GM23338 (cell line): ENCODE data around the gene CYTIP. TPM values are rescaled to one million over a fixed set of nuclear protein-coding genes. Genes with fewer than 3 reads are reported as not detected.
"Not testable (repeated sequence)": the region's sequence is repeated elsewhere in the genome, so short reads cannot be mapped to it uniquely, and the experiment has no call there.

Experiments used
- ATAC-seq: fragments of 200-7000 bp; cut with Tn5 transposase; 3 replicates; pipeline ENCODE4 v1.9.1; 2020
- DNase-seq: peaks from one replicate; pipeline ENCODE4 v3.0.0-alpha.2; 2015; ENCODE audit warnings: low spot score
- H2AFZ ChIP-seq: fragments of 200-600 bp; sonication (generic); 2 replicates; pipeline ENCODE4 v1.8.0; 2016; ENCODE audit warnings: antibody characterized with exemption, mild to moderate bottlenecking, moderate library complexity
- H3F3A ChIP-seq: fragments of 200-600 bp; sonication (generic); replicated peaks from 2 replicates; pipeline ENCODE4 v1.8.0; 2017; ENCODE audit warnings: antibody characterized with exemption, mixed run types, low read depth
- H3K27ac ChIP-seq: fragments of 200-600 bp; sonication (generic); 2 replicates; pipeline ENCODE4 v1.6.1; 2016; ENCODE audit warnings: low read depth
- H3K27me3 ChIP-seq: fragments of 200-600 bp; sonication (generic); 2 replicates; pipeline ENCODE4 v1.8.0; 2016; ENCODE audit warnings: mild to moderate bottlenecking, mixed run types, moderate library complexity; ENCODE audit not compliant: insufficient read depth
- H3K36me3 ChIP-seq: fragments of 200-600 bp; sonication (generic); 2 replicates; pipeline ENCODE4 v1.8.0; 2016; ENCODE audit warnings: mild to moderate bottlenecking; ENCODE audit not compliant: insufficient read depth
- H3K4me1 ChIP-seq: fragments of 200-600 bp; sonication (generic); 2 replicates; pipeline ENCODE4 v1.8.0; 2016; ENCODE audit warnings: mild to moderate bottlenecking, moderate library complexity; ENCODE audit not compliant: insufficient read depth
- H3K4me2 ChIP-seq: fragments of 200-600 bp; sonication (generic); 2 replicates; pipeline ENCODE4 v1.7.1; 2017; ENCODE audit warnings: mixed run types
- H3K4me3 ChIP-seq: fragments of 200-600 bp; sonication (generic); 2 replicates; pipeline ENCODE4 v1.6.1; 2016; ENCODE audit warnings: mixed run types
- H3K79me2 ChIP-seq: fragments of 200-600 bp; sonication (generic); replicated peaks from 2 replicates; pipeline ENCODE4 v1.8.0; 2017; ENCODE audit warnings: mild to moderate bottlenecking; ENCODE audit not compliant: insufficient read depth
- H3K9me2 ChIP-seq: fragments of 200-600 bp; sonication (generic); 2 replicates; pipeline ENCODE4 v1.8.0; 2017; ENCODE audit not compliant: insufficient read depth
- H4K20me1 ChIP-seq: fragments of 200-600 bp; sonication (generic); replicated peaks from 2 replicates; pipeline ENCODE4 v1.8.0; 2017; ENCODE audit warnings: mild to moderate bottlenecking; ENCODE audit not compliant: insufficient read depth
- H3K27ac Mint-ChIP-seq: 2 replicates; pipeline ENCODE4 v1.8.0; 2020; ENCODE audit warnings: inconsistent platforms, mild to moderate bottlenecking, moderate library complexity, mixed read lengths
- H3K27me3 Mint-ChIP-seq: 3 replicates; pipeline ENCODE4 v1.8.0; 2022; ENCODE audit warnings: low read depth, mild to moderate bottlenecking, moderate library complexity, mixed read lengths, inconsistent platforms; ENCODE audit not compliant: insufficient read depth, poor library complexity
- H3K36me3 Mint-ChIP-seq: 3 replicates; pipeline ENCODE4 v1.8.0; 2021; ENCODE audit warnings: low read depth, mild to moderate bottlenecking, inconsistent platforms, moderate library complexity, mixed read lengths
- H3K4me1 Mint-ChIP-seq: 3 replicates; pipeline ENCODE4 v1.8.0; 2020; ENCODE audit warnings: mild to moderate bottlenecking, inconsistent platforms, mixed read lengths
- H3K4me3 Mint-ChIP-seq: 3 replicates; pipeline ENCODE4 v1.8.0; 2021; ENCODE audit warnings: moderate library complexity, mild to moderate bottlenecking, inconsistent platforms, mixed read lengths
- H3K9me3 Mint-ChIP-seq: 3 replicates; pipeline ENCODE4 v1.8.0; 2020; ENCODE audit warnings: moderate library complexity, mild to moderate bottlenecking, inconsistent platforms, mixed read lengths
- CREB1 ChIP-seq: fragments of 250-450 bp; sonication (Bioruptor Pico); IDR thresholded peaks from 2 replicates; pipeline ENCODE4 v1.5.0; 2020; ENCODE audit warnings: low read depth, mild to moderate bottlenecking, moderate library complexity
- EZH2 ChIP-seq: fragments of 200-600 bp; sonication (generic); IDR thresholded peaks from one replicate; pipeline ENCODE4 v1.8.0; 2017; ENCODE audit warnings: antibody characterized with exemption, mild to moderate bottlenecking, low read depth; ENCODE audit not compliant: unreplicated experiment
- EZH2phosphoT487 ChIP-seq: fragments of 200-600 bp; sonication (generic); IDR thresholded peaks from one replicate; pipeline ENCODE4 v1.8.1; 2018; ENCODE audit warnings: antibody characterized with exemption; ENCODE audit not compliant: unreplicated experiment
- JUNB ChIP-seq: IDR thresholded peaks from one replicate; pipeline ENCODE4 v1.6.1; 2016; ENCODE audit warnings: antibody characterized with exemption; ENCODE audit not compliant: unreplicated experiment
- NANOG ChIP-seq: IDR thresholded peaks from 2 replicates; pipeline ENCODE4 v1.6.1; 2016; ENCODE audit warnings: antibody characterized with exemption, borderline replicate concordance
- POLR2AphosphoS5 ChIP-seq: IDR thresholded peaks from 2 replicates; pipeline ENCODE4 v1.6.1; 2016; ENCODE audit warnings: antibody characterized with exemption, low read depth
- STAT1 ChIP-seq: IDR thresholded peaks from one replicate; pipeline ENCODE4 v1.6.1; 2016; ENCODE audit warnings: antibody characterized with exemption; ENCODE audit not compliant: unreplicated experiment
- ZNF114 ChIP-seq: fragments of 250-450 bp; sonication (Bioruptor Pico); IDR thresholded peaks from 2 replicates; pipeline ENCODE4 v1.5.0; 2020; ENCODE audit warnings: mild to moderate bottlenecking, moderate library complexity
- ZNF331 ChIP-seq: fragments of 250-450 bp; sonication (Bioruptor Pico); IDR thresholded peaks from 2 replicates; pipeline ENCODE4 v1.5.0; 2020; ENCODE audit warnings: low read depth, mild to moderate bottlenecking, moderate library complexity
- polyA plus RNA-seq: library from polyadenylated mRNA; unstranded; fragments of >200 nt; fragmentation: Nextera tagmentation; extraction: Ambion mirVana; gene quantifications from 2 replicates; pipeline ENCODE4 v1.2.1, GENCODE V29; 2016
- total RNA-seq: library from RNA; depleted of rRNA; stranded (reverse); fragments of >200 nt; shearing (Covaris generic); gene quantifications from 2 replicates; pipeline ENCODE4 v1.2.3, GENCODE V29; 2014
- TF ChIP-seq, protein P1 (sequence below): IDR thresholded peaks from 2 replicates; pipeline ENCODE4 v1.6.1; 2016; ENCODE audit warnings: antibody characterized with exemption
- TF ChIP-seq, protein P2 (sequence below), 2 experiments: fragments of 200-600 bp in 1 of 2; sonication (generic) in 1 of 2; conservative IDR thresholded peaks; 2 replicates each; pipeline versions ENCODE4 v1.5.1 to v1.6.1; 2016 to 2017; ENCODE audit warnings: antibody characterized with exemption in 2 of 2, low read depth in 2 of 2, mild to moderate bottlenecking in 2 of 2, moderate library complexity in 1 of 2

The CYTIP gene
- total and polyA plus RNA-seq, 2 experiments from 2014 or later, result not detected

DNA sequence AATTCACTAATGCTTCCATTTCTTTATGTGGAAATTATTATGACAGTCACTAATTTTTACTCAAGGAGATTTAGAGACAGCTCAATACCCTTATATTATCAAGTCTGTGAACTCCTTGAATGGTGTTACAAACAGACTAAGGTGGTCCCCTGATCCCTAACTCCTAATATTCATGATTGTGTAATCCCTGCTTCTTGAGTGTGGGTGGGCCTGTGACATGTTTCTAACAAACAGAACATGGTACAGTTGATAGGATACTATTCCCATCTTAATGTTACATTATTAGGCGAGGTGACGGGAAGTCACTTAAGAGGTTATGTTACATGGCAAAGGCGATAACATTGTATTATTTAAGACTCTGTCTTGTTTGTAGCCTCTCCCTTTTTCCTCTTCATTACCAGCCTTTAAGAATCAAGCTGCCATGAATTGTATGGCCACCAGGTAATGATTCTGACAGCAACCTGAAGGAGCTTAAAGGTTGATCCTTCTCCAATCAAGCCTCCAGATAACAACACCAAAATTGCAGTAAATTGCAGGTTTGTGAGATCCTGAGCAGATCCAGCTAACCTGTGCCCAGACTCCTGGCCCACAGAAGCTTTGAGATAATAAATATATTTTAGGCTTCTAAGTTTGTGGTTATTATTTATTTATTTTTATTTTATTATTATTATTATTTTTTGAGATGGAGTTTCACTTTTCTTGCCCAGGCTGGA, 32.1 kb downstream of the CYTIP start:
- no peak overlapping the region for H3K27ac ChIP-seq
- H3K9me3 Mint-ChIP-seq, result no peaks in the 10 kb centered on the region
- TF ChIP-seq EZH2phosphoT487, result no peak
- TF ChIP-seq, protein P1, sequence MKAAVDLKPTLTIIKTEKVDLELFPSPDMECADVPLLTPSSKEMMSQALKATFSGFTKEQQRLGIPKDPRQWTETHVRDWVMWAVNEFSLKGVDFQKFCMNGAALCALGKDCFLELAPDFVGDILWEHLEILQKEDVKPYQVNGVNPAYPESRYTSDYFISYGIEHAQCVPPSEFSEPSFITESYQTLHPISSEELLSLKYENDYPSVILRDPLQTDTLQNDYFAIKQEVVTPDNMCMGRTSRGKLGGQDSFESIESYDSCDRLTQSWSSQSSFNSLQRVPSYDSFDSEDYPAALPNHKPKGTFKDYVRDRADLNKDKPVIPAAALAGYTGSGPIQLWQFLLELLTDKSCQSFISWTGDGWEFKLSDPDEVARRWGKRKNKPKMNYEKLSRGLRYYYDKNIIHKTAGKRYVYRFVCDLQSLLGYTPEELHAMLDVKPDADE, result no peak
- no peak for TF ChIP-seq ZNF331
- no peak for TF ChIP-seq CREB1 (CRISPR knock-in tag)
- no peak for TF ChIP-seq NANOG
- no peaks in the 10 kb centered on the region for H3F3A ChIP-seq
- H3K4me3 ChIP-seq, result no peak overlapping the region
- ATAC-seq (no peak), DNase-seq (no peak)
- no peaks in the 10 kb centered on the region for H3K79me2 ChIP-seq
- no peaks in the 10 kb centered on the region for H3K27me3 ChIP-seq
- no peaks in the 10 kb centered on the region for H3K36me3 ChIP-seq
- no peaks in the 10 kb centered on the region for H3K9me2 ChIP-seq
- H3K27me3 Mint-ChIP-seq, result no peaks in the 10 kb centered on the region
- H3K27ac Mint-ChIP-seq, result no peak overlapping the region
- no peak overlapping the region for H3K4me3 Mint-ChIP-seq
- no peaks in the 10 kb centered on the region for H3K4me1 ChIP-seq
- H3K36me3 Mint-ChIP-seq, result no peaks in the 10 kb centered on the region
- no peaks in the 10 kb centered on the region for H4K20me1 ChIP-seq
- H2AFZ ChIP-seq, result no peak overlapping the region
- H3K4me1 Mint-ChIP-seq, result no peaks in the 10 kb centered on the region
- H3K4me2 ChIP-seq, result no peak overlapping the region

DNA sequence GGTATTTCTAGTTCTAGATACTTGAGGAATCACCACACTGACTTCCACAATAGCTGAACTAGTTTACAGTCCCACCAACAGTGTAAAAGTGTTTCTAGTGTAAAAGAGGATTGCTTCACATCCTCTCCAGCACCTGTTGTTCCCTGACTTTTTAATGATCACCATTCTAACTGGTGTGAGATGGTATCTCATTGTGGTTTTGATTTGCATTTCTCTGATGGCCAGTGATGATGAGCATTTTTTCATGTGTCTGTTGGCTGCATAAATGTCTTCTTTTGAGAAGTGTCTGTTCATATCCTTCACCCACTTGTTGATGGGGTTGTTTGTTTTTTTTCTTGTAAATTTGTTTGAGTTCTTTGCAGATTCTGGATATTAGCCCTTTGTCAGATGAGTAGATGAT, 38.5 kb downstream of the CYTIP start:
- H3K4me2 ChIP-seq, H3K4me3 ChIP-seq, H3K27ac ChIP-seq, H3K79me2 ChIP-seq, H3K9me3 Mint-ChIP-seq, H2AFZ ChIP-seq, H3K27me3 Mint-ChIP-seq, ATAC-seq, H3K27ac Mint-ChIP-seq, H3K4me1 Mint-ChIP-seq, H3F3A ChIP-seq, H3K9me2 ChIP-seq, H3K27me3 ChIP-seq, H3K36me3 Mint-ChIP-seq, H3K4me1 ChIP-seq, DNase-seq, H4K20me1 ChIP-seq, H3K36me3 ChIP-seq, H3K4me3 Mint-ChIP-seq: not testable (repeated sequence)

DNA sequence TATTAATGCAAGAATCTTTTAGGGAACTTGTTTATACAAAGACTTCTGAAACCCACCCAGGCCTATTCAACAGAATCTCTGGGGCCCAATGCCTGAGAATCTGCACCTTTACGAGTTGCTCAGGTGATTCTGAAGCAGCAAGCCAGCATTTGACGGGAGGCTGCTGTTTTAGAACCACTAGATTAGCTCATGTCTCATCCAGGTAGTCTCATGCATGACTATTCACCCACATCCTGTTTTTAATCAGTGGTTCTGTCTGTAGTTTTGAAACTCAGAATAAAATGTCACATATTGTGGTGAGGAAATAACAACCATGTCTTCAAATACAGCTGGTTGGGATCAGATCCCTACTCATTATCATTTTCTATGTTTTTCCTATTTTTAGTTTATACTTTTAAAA, 39.5 kb downstream of the CYTIP start:
- H3F3A ChIP-seq, result no peaks in the 10 kb centered on the region
- no peak overlapping the region for H3K4me2 ChIP-seq
- H4K20me1 ChIP-seq, result no peaks in the 10 kb centered on the region
- peaks cover 6% of the 10 kb centered on the region; the same call in 1 of the 2 replicates for H3K9me2 ChIP-seq
- Mint-ChIP-seq H3K36me3 (no peaks in the 10 kb centered on the region), H3K4me1 (no peaks in the 10 kb centered on the region), H3K9me3 (peaks cover 2% of the 10 kb centered on the region; the same call in 1 of the 3 replicates), H3K4me3 (no peak overlapping the region), H3K27ac (no peak overlapping the region), H3K27me3 (no peaks in the 10 kb centered on the region)
- no peak overlapping the region for H2AFZ ChIP-seq
- ATAC-seq (no peak), DNase-seq (no peak)
- H3K4me1 ChIP-seq, result no peaks in the 10 kb centered on the region
- no peak overlapping the region for H3K4me3 ChIP-seq
- H3K79me2 ChIP-seq, result no peaks in the 10 kb centered on the region
- H3K27me3 ChIP-seq, result no peaks in the 10 kb centered on the region
- no peaks in the 10 kb centered on the region for H3K36me3 ChIP-seq
- no peak overlapping the region for H3K27ac ChIP-seq
- TF ChIP-seq ZNF114 (CRISPR knock-in tag) (no peak), STAT1 (no peak), JUNB (no peak), ZNF331 (no peak), EZH2phosphoT487 (no peak), POLR2AphosphoS5 (no peak), NANOG (no peak), EZH2 (no peak)
- TF ChIP-seq, protein P1, result no peak
- TF ChIP-seq, protein P2, sequence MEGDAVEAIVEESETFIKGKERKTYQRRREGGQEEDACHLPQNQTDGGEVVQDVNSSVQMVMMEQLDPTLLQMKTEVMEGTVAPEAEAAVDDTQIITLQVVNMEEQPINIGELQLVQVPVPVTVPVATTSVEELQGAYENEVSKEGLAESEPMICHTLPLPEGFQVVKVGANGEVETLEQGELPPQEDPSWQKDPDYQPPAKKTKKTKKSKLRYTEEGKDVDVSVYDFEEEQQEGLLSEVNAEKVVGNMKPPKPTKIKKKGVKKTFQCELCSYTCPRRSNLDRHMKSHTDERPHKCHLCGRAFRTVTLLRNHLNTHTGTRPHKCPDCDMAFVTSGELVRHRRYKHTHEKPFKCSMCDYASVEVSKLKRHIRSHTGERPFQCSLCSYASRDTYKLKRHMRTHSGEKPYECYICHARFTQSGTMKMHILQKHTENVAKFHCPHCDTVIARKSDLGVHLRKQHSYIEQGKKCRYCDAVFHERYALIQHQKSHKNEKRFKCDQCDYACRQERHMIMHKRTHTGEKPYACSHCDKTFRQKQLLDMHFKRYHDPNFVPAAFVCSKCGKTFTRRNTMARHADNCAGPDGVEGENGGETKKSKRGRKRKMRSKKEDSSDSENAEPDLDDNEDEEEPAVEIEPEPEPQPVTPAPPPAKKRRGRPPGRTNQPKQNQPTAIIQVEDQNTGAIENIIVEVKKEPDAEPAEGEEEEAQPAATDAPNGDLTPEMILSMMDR (conservative IDR thresholded peaks at IDR 0.05; ENCODE audit: low read depth in 2 of 2), result no peak
